GM21515 (cell line): ENCODE data around the gene RBM43.
"Not testable (repeated sequence)": the region's sequence is repeated elsewhere in the genome, so short reads cannot be mapped to it uniquely, and the experiment has no call there.

ENCODE experiments used
- ATAC-seq: cut with Tn5 transposase; IDR thresholded peaks from one replicate; pipeline ENCODE4 v1.9.1; 2021; ENCODE audit not compliant: unreplicated experiment

RBM43 gene

GRCh38 chr2:151269798-151270568, 8.3 kb upstream of the RBM43 start:
- ATAC-seq = no peak

GRCh38 chr2:151268085-151268484, 6.4 kb upstream of the RBM43 start:
- ATAC-seq = no peak

GRCh38 chr2:151267537-151267936, 5.9 kb upstream of the RBM43 start:
- ATAC-seq = no peak

- no peak for ATAC-seq
Measured at GRCh38 chr2:151265991-151266390, 4.3 kb upstream of the RBM43 start.

GRCh38 chr2:151264157-151264825, 2.6 kb upstream of the RBM43 start:
- no peak for ATAC-seq

GRCh38 chr2:151262629-151263028, 966 bp upstream of the RBM43 start:
- no peak for ATAC-seq

GRCh38 chr2:151261977-151262291, 271 bp upstream of the RBM43 start:
- ATAC-seq = no peak

- ATAC-seq = peak; percentile 12
Measured at GRCh38 chr2:151260573-151261230, 961 bp downstream of the RBM43 start.

- no peak for ATAC-seq
Measured at GRCh38 chr2:151258121-151258520, 3.5 kb downstream of the RBM43 start.

- ATAC-seq = no peak
Measured at GRCh38 chr2:151252646-151253045, 9.0 kb downstream of the RBM43 start.

- ATAC-seq = no peak
Measured at GRCh38 chr2:151251012-151251411, 10.7 kb downstream of the RBM43 start.

GRCh38 chr2:151247432-151247831, 14.2 kb downstream of the RBM43 start:
- no peak for ATAC-seq

GRCh38 chr2:151246152-151246551, 15.5 kb downstream of the RBM43 start:
- no peak for ATAC-seq

- no peak for ATAC-seq
Measured at GRCh38 chr2:151243468-151243867, 18.2 kb downstream of the RBM43 start.

- ATAC-seq = no peak
Measured at GRCh38 chr2:151241224-151241623, 20.4 kb downstream of the RBM43 start.

GRCh38 chr2:151240433-151240832, 21.2 kb downstream of the RBM43 start:
- ATAC-seq = no peak

GRCh38 chr2:151239624-151240023, 22.0 kb downstream of the RBM43 start:
- no peak for ATAC-seq

GRCh38 chr2:151238527-151239487, 22.9 kb downstream of the RBM43 start:
- ATAC-seq = peak; percentile 87

GRCh38 chr2:151237422-151238025, 24.1 kb downstream of the RBM43 start:
- no peak for ATAC-seq

- ATAC-seq = not testable (repeated sequence)
Measured at GRCh38 chr2:151233760-151234159, 27.9 kb downstream of the RBM43 start.

GRCh38 chr2:151233288-151233687, 28.4 kb downstream of the RBM43 start:
- not testable (repeated sequence) for ATAC-seq
